ENCODE data around the gene AQR. TPM values are rescaled to one million over a fixed set of nuclear protein-coding genes. Genes with fewer than 3 reads are reported as not detected.

AQR gene
- total and polyA plus RNA-seq, 12 donors = 10.2 to 43.4 (median 28.3) TPM

DNA sequence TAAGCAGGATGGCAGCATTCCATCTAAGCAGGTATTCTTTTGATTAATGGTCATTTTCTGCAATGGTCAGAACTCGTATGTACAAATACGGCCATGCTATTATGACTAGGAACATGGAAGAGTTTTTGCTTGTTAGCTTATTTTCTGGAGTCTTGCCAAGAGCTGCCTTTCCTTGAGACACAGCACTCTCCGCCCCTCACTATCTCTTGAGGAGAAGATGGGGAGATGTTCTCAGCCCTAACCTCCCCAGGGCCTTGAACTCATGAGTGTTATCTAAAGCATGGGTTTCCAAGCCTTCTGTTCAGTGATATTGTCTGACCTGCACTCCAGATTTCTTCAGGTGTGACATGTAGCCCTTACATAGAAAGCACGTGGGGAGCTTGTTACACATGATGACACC lies 108.3 kb downstream of the AQR start:
- Histone ChIP-seq H3K27ac (no peak overlapping the region), H3K9me3 (replicated peaks in 1 of 3) (no peaks in the 10 kb centered on the region), H3K27me3 (no peaks in the 10 kb centered on the region), H3K4me1 (replicated peaks in 1 of 2) (peaks cover 0 to 3% of the 10 kb centered on the region in 2 donors), H3K36me3 (replicated peaks in 1 of 2) (peaks cover 0 to 40% of the 10 kb centered on the region in 2 donors), H3K4me3 (no peak overlapping the region)
- DNase-seq = no peak
- WGBS, 4 donors = 89 to 95% (median 93%) methylated on average over 4 of the region's 4 CpGs
- TF ChIP-seq, protein P1, sequence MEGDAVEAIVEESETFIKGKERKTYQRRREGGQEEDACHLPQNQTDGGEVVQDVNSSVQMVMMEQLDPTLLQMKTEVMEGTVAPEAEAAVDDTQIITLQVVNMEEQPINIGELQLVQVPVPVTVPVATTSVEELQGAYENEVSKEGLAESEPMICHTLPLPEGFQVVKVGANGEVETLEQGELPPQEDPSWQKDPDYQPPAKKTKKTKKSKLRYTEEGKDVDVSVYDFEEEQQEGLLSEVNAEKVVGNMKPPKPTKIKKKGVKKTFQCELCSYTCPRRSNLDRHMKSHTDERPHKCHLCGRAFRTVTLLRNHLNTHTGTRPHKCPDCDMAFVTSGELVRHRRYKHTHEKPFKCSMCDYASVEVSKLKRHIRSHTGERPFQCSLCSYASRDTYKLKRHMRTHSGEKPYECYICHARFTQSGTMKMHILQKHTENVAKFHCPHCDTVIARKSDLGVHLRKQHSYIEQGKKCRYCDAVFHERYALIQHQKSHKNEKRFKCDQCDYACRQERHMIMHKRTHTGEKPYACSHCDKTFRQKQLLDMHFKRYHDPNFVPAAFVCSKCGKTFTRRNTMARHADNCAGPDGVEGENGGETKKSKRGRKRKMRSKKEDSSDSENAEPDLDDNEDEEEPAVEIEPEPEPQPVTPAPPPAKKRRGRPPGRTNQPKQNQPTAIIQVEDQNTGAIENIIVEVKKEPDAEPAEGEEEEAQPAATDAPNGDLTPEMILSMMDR (IDR thresholded peaks at IDR 0.05) = no peak
- TF ChIP-seq POLR2A (IDR thresholded peaks at IDR 0.05) = no peak
- intact Hi-C loops (cut with DNase I) = no loop called here

DNA sequence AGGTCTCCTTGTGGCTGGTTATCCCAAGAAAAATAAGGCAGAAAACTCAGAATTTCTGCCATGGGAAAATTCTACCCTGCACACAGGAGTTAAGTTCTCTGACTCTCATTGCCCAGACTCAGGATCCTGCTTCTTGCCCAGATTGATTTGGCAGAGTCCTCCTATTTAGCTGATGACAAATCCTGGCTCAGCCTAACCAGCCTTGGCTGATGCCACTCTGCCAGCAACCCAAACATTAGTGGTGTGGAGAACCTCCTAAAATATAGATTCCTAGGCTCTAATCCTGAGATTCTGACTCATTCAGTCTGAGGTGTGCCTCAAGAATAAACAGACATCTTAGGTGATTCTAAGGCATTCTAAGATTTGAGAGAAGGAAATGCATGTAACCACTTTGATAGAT lies 113.6 kb downstream of the AQR start:
- Histone ChIP-seq H3K27ac (peak overlapping the region in 2 of 5 donors; percentile 60 to 70), H3K36me3 (replicated peaks in 1 of 2) (peaks cover 0 to 25% of the 10 kb centered on the region in 2 donors), H3K27me3 (no peaks in the 10 kb centered on the region), H3K9me3 (replicated peaks in 1 of 3) (no peaks in the 10 kb centered on the region), H3K4me3 (no peak overlapping the region), H3K4me1 (replicated peaks in 1 of 2) (peaks cover 16 to 30% of the 10 kb centered on the region in 2 donors)
- intact Hi-C loops (cut with DNase I) = no loop called here
- DNase-seq = peak in 6 of 7 donors; percentile 37 to 67 (median 50)
- no peak for TF ChIP-seq POLR2A (IDR thresholded peaks at IDR 0.05)
- TF ChIP-seq, protein P1 (IDR thresholded peaks at IDR 0.05) = no peak

- Histone ChIP-seq H3K4me1 (replicated peaks in 1 of 2) (peaks cover 16 to 30% of the 10 kb centered on the region in 2 donors), H3K27ac (peak overlapping the region in 2 of 5 donors; percentile 60 to 70), H3K9me3 (replicated peaks in 1 of 3) (no peaks in the 10 kb centered on the region), H3K4me3 (no peak overlapping the region), H3K27me3 (no peaks in the 10 kb centered on the region), H3K36me3 (replicated peaks in 1 of 2) (peaks cover 0 to 23% of the 10 kb centered on the region in 2 donors)
- WGBS, 4 donors = 6 to 20% (median 20%) methylated on average over 1 of the region's 1 CpG
- no peak for TF ChIP-seq POLR2A (IDR thresholded peaks at IDR 0.05)
- TF ChIP-seq, protein P1 (IDR thresholded peaks at IDR 0.05) = no peak
- DNase-seq = no peak
- intact Hi-C loops (cut with DNase I) = no loop called here
Observed at GRCh38 chr15:34855413-34855812, 114.1 kb downstream of the AQR start.

DNA sequence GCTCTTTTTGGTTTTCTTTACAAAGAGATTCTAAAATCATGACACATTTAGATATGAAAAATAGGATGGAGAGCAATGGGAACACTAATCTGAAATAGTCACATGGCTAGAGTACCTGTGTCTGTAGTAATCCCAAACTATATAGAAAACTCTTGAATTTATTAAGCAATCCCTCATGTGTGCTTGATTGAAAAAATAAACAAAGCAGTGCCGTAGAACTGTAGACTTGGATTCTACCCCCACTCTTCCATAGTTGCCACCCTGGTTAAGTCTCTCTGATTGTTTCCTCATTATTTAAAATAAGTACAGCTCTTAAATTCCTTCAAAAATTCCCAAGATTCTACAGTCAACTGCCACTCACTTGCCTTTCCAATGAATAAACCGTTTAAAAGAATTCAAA lies 115.3 kb downstream of the AQR start:
- H3K9me3 ChIP-seq (replicated peaks in 1 of 3) = no peaks in the 10 kb centered on the region
- peaks cover 0 to 12% of the 10 kb centered on the region in 2 donors for H3K36me3 ChIP-seq (replicated peaks in 1 of 2)
- intact Hi-C loops (cut with DNase I) = no loop called here
- WGBS, 4 donors = 84 to 91% (median 87%) methylated on average over 2 of the region's 2 CpGs
- DNase-seq = no peak
- H3K4me1 ChIP-seq (replicated peaks in 1 of 2) = peaks cover 16 to 30% of the 10 kb centered on the region in 2 donors
- no peak overlapping the region for H3K27ac ChIP-seq
- TF ChIP-seq, protein P1 (IDR thresholded peaks at IDR 0.05) = no peak
- TF ChIP-seq POLR2A (IDR thresholded peaks at IDR 0.05) = no peak
- no peak overlapping the region for H3K4me3 ChIP-seq
- H3K27me3 ChIP-seq = no peaks in the 10 kb centered on the region
